H1 (cell line): ENCODE measurements around the gene MSH4. TPM values are rescaled to one million over a fixed set of nuclear protein-coding genes. Genes with fewer than 3 reads are reported as not detected.

Experiments
- BRCA1 ChIP-seq: IDR thresholded peaks from 2 replicates; pipeline ENCODE4 v1.6.1; 2012; ENCODE audit warnings: low read depth, low read length, improper control_type of control experiment
- CHD7 ChIP-seq: fragments of 300-600 bp; sonication (generic); IDR thresholded peaks from 2 replicates; pipeline ENCODE4 v1.7.1; 2012; ENCODE audit warnings: low read length, moderate library complexity, mild to moderate bottlenecking, inconsistent platforms; ENCODE audit not compliant: insufficient replicate concordance
- EP300 ChIP-seq, 2 experiments: IDR thresholded peaks; 1 replicate in 1 of 2; 2 replicates in 1 of 2; pipeline ENCODE4 v1.6.1; 2011 to 2012; ENCODE audit warnings: low read depth in 2 of 2, low read length in 2 of 2, mild to moderate bottlenecking in 2 of 2, borderline replicate concordance in 1 of 2, inconsistent platforms in 1 of 2, moderate library complexity in 1 of 2
- GTF2F1 ChIP-seq: IDR thresholded peaks from 2 replicates; pipeline ENCODE4 v1.6.1; 2012; ENCODE audit warnings: low read depth, low read length, improper control_type of control experiment, borderline replicate concordance
- KDM1A ChIP-seq: fragments of 200-600, 300-600 bp; sonication (generic); IDR thresholded peaks from 2 replicates; pipeline ENCODE4 v1.7.1; 2016; ENCODE audit warnings: mild to moderate bottlenecking, low read length, borderline replicate concordance
- POLR2A ChIP-seq, 2 experiments: IDR thresholded peaks; 1 replicate in 1 of 2; 2 replicates in 1 of 2; pipeline ENCODE4 v1.6.1; 2011; ENCODE audit warnings: low read depth in 2 of 2, low read length in 2 of 2, mild to moderate bottlenecking in 2 of 2; ENCODE audit errors: control extremely low read depth in 1 of 2
- RNF2 ChIP-seq: fragments of 200-900, 300-1000 bp; sonication (generic); IDR thresholded peaks from 2 replicates; pipeline ENCODE4 v1.7.1; 2016; ENCODE audit warnings: borderline replicate concordance, low read depth, mild to moderate bottlenecking, antibody characterized with exemption, low read length; ENCODE audit not compliant: poor library complexity, severe bottlenecking; ENCODE audit errors: missing control alignments
- RXRA ChIP-seq: IDR thresholded peaks from 2 replicates; pipeline ENCODE4 v1.6.1; 2011; ENCODE audit warnings: low read depth, mild to moderate bottlenecking, low read length, moderate library complexity; ENCODE audit not compliant: insufficient read depth
- SP2 ChIP-seq: IDR thresholded peaks from 2 replicates; pipeline ENCODE4 v1.6.1; 2012; ENCODE audit warnings: mild to moderate bottlenecking, low read length, inconsistent platforms
- SP4 ChIP-seq: IDR thresholded peaks from 2 replicates; pipeline ENCODE4 v1.6.1; 2012; ENCODE audit warnings: low read length, inconsistent platforms
- SRF ChIP-seq: IDR thresholded peaks from 2 replicates; pipeline ENCODE4 v1.6.1; 2011; ENCODE audit warnings: mild to moderate bottlenecking, low read depth, low read length, moderate library complexity
- TAF1 ChIP-seq: IDR thresholded peaks from 2 replicates; pipeline ENCODE4 v1.6.1; 2011; ENCODE audit warnings: mild to moderate bottlenecking, low read depth, low read length
- YY1 ChIP-seq: IDR thresholded peaks from 2 replicates; pipeline ENCODE4 v1.6.1; 2011; ENCODE audit warnings: low read depth, mild to moderate bottlenecking, low read length
- polyA plus RNA-seq, 7 experiments: library from polyadenylated mRNA; depleted of rRNA in 3 of 7; stranded (reverse) in 5 of 7; unstranded in 2 of 7; fragments of >200 nt in 5 of 7; fragments of 200-250 nt in 2 of 7; gene quantifications; 1 replicate in 5 of 7; 2 replicates in 1 of 7; 4 replicates in 1 of 7; pipeline versions ENCODE4 v1.2.1 to v1.2.3, GENCODE V29; 2011 to 2013; ENCODE audit warnings: missing spikeins in 2 of 7, mixed read lengths in 2 of 7
- total RNA-seq: library from RNA; stranded (reverse); fragmentation: NEBNext Ultra II Directional; extraction: Animal tissue kit (Norgen Biotek cat#: 25700); gene quantifications from 2 replicates; pipeline ENCODE4 v1.2.1, GENCODE V29; 2021

The MSH4 gene
- total and polyA plus RNA-seq, 2 of the 8 experiments (the other 6 are each of a cell fraction or from before 2014, with no cell fraction given) = 0.03 to 0.22 TPM

- no peak for TF ChIP-seq CHD7
- no peak for TF ChIP-seq RXRA
- TF ChIP-seq RNF2 = no peak
- no peak for TF ChIP-seq TAF1
- TF ChIP-seq GTF2F1 = no peak
- no peak for TF ChIP-seq KDM1A
- no peak for TF ChIP-seq POLR2A (IDR thresholded peaks at IDR 0.05; ENCODE audit: control extremely low read depth in 1 of 2, low read depth in 2 of 2, low read length in 2 of 2)
- no peak for TF ChIP-seq BRCA1
- TF ChIP-seq EP300 (IDR thresholded peaks at IDR 0.05; ENCODE audit: borderline replicate concordance in 1 of 2, low read depth in 2 of 2, low read length in 2 of 2) = no peak
- TF ChIP-seq YY1 = no peak
- no peak for TF ChIP-seq SP4
- TF ChIP-seq SP2 = no peak
- no peak for TF ChIP-seq SRF
These were observed 59.1 kb downstream of the MSH4 start (continued) for GRCh38 chr1:75855734-75856133.
